Fibroblast of villous mesenchyme (primary cell): Measurements from ENCODE around the gene NKTR. TPM values are rescaled to one million over a fixed set of nuclear protein-coding genes. Genes with fewer than 3 reads are reported as not detected.

Source experiments
- DNase-seq: peaks from one replicate; pipeline ENCODE4 v3.0.0-alpha.2; 2010; ENCODE audit warnings: low read depth
- H3K4me3 ChIP-seq: 2 replicates; pipeline ENCODE4 v1.5.1; 2011; ENCODE audit warnings: low read depth, mild to moderate bottlenecking, low read length
- CTCF ChIP-seq: IDR thresholded peaks from 2 replicates; pipeline ENCODE4 v1.5.1; 2012; ENCODE audit warnings: low read depth, mild to moderate bottlenecking, low read length; ENCODE audit not compliant: insufficient read depth
- total RNA-seq: library from RNA; depleted of rRNA; stranded (reverse); fragments of >200 nt; gene quantifications from 2 replicates; pipeline ENCODE4 v1.2.3, GENCODE V29; 2012

NKTR gene
- total RNA-seq, 1 donor, result 82.9 TPM

- H3K4me3 ChIP-seq, result no peak overlapping the region
- no peak for TF ChIP-seq CTCF
- DNase-seq, result peak; percentile 42
Observed at GRCh38 chr3:42635111-42635510, 34.6 kb downstream of the NKTR start.

GRCh38 chr3:42637001-42637400, 36.5 kb downstream of the NKTR start:
- no peak for TF ChIP-seq CTCF

GRCh38 chr3:42638339-42638842, 37.9 kb downstream of the NKTR start:
- no peak for TF ChIP-seq CTCF
- H3K4me3 ChIP-seq, result no peak overlapping the region
- DNase-seq, result peak; percentile 40

More at GRCh38 chr3:42637001-42637400, 36.5 kb downstream of the NKTR start:
- no peak for DNase-seq
- no peak overlapping the region for H3K4me3 ChIP-seq

GRCh38 chr3:42639192-42639591, 38.7 kb downstream of the NKTR start:
- TF ChIP-seq CTCF, result no peak
- DNase-seq, result no peak
- H3K4me3 ChIP-seq, result no peak overlapping the region

- no peak overlapping the region for H3K4me3 ChIP-seq
- DNase-seq, result no peak
- TF ChIP-seq CTCF, result no peak
Observed at GRCh38 chr3:42640129-42640528, 39.6 kb downstream of the NKTR start.

- no peak overlapping the region for H3K4me3 ChIP-seq
- no peak for DNase-seq
- TF ChIP-seq CTCF, result no peak
Observed at GRCh38 chr3:42640771-42641370, 40.4 kb downstream of the NKTR start.
